NCI-H1417 (cell line): ENCODE measurements around the gene SMIM20.
"Not testable (repeated sequence)": the region's sequence is repeated elsewhere in the genome, so short reads cannot be mapped to it uniquely, and the experiment has no call there.

Experiments
- DNase-seq, 3 experiments: peaks; one replicate each; lab custom pipeline; 2025; lab: John Stamatoyannopoulos, UW

SMIM20 gene

GRCh38 chr4:25913851-25914669 lies at the start of gene SMIM20:
SMIM20 (plus strand) TSS chr4:25914220; CDS start chr4:25914314, 94 bp downstream.
- peak; percentile 84 to 93 (median 87) for DNase-seq

GRCh38 chr4:25865586-25865985 lies 48.4 kb upstream of the SMIM20 start:
- peak in 1 of 3 experiments; percentile 22 for DNase-seq

- DNase-seq, result not testable (repeated sequence)
These were observed 47.6 kb upstream of the SMIM20 start for GRCh38 chr4:25866401-25866800.

GRCh38 chr4:25867781-25868294 lies 46.2 kb upstream of the SMIM20 start:
- no peak for DNase-seq

- no peak for DNase-seq
These were observed 43.9 kb upstream of the SMIM20 start for GRCh38 chr4:25870081-25870480.

- DNase-seq, result no peak
These were observed 41.0 kb upstream of the SMIM20 start for GRCh38 chr4:25872851-25873631.

GRCh38 chr4:25873632-25874129 lies 40.3 kb upstream of the SMIM20 start:
- DNase-seq, result peak in 2 of 3 experiments; percentile 7 to 53

- DNase-seq, result peak in 1 of 3 experiments; percentile 43
These were observed 39.4 kb upstream of the SMIM20 start for GRCh38 chr4:25874655-25875054.

- DNase-seq, result no peak
These were observed 38.7 kb upstream of the SMIM20 start for GRCh38 chr4:25875281-25875745.

- no peak for DNase-seq
These were observed 35.3 kb upstream of the SMIM20 start for GRCh38 chr4:25878676-25879075.

- DNase-seq, result no peak
These were observed 34.9 kb upstream of the SMIM20 start for GRCh38 chr4:25879091-25879584.

GRCh38 chr4:25879587-25879986 lies 34.4 kb upstream of the SMIM20 start:
- DNase-seq, result no peak

GRCh38 chr4:25879991-25880651 lies 33.9 kb upstream of the SMIM20 start:
- no peak for DNase-seq

- DNase-seq, result no peak
These were observed 32.8 kb upstream of the SMIM20 start for GRCh38 chr4:25881193-25881592.

GRCh38 chr4:25882226-25882625 lies 31.8 kb upstream of the SMIM20 start:
- DNase-seq, result no peak

- DNase-seq, result no peak
These were observed 30.5 kb upstream of the SMIM20 start for GRCh38 chr4:25883565-25883964.

- DNase-seq, result no peak
These were observed 29.8 kb upstream of the SMIM20 start for GRCh38 chr4:25884031-25884782.

GRCh38 chr4:25888781-25889180 lies 25.2 kb upstream of the SMIM20 start:
- DNase-seq, result no peak

GRCh38 chr4:25889589-25890503 lies 24.2 kb upstream of the SMIM20 start:
- DNase-seq, result peak in 1 of 3 experiments; percentile 67
